C4-2B (cell line): ENCODE measurements around the gene OR52E1.

Experiments used
- CTCF ChIP-seq: fragments of 450-650 bp; conservative IDR thresholded peaks from 2 replicates; pipeline ENCODE4 v1.5.1; 2017; ENCODE audit warnings: mild to moderate bottlenecking
- ZFX ChIP-seq: fragments of 450-650 bp; IDR thresholded peaks from 2 replicates; pipeline ENCODE4 v1.6.1; 2017

GRCh38 chr11:5040876-5041275 lies 28.5 kb upstream of the OR52E1 start:
- TF ChIP-seq CTCF = no peak
- no peak for TF ChIP-seq ZFX
